ENCODE measurements around the gene IQSEC3. TPM values are rescaled to one million over a fixed set of nuclear protein-coding genes. Genes with fewer than 3 reads are reported as not detected.

The IQSEC3 gene
- total RNA-seq, 1 experiment from 2014 or later = 1.7 TPM

- TF ChIP-seq AFF4 (CRISPR knock-in tag; IDR thresholded peaks at IDR 0.05; ENCODE audit: borderline replicate concordance) (no peak), GRHL2 (CRISPR knock-in tag; IDR thresholded peaks at IDR 0.05; ENCODE audit: insufficient replicate concordance, severe bottlenecking) (no peak), SOX15 (CRISPR knock-in tag; IDR thresholded peaks at IDR 0.05) (no peak)
Measured at GRCh38 chr12:195156-195555, 128.6 kb downstream of the IQSEC3 start (continued).

GRCh38 chr12:195951-196350 lies 129.4 kb downstream of the IQSEC3 start:
- H3K4me3 Mint-ChIP-seq = no peak overlapping the region
- H3K27me3 Mint-ChIP-seq (ENCODE audit: low read depth) = peaks cover 15% of the 10 kb centered on the region
- CTCF ChIA-PET = interaction anchor here (2.1 kb wide), 1 partner anchor 24 kb away, joined by 10 read pairs; no protein-coding TSS in a partner anchor
- TF ChIP-seq TEAD4 (CRISPR knock-in tag; IDR thresholded peaks at IDR 0.05) (no peak), JUN (CRISPR knock-in tag; IDR thresholded peaks at IDR 0.05) (no peak), STAT6 (CRISPR knock-in tag; conservative IDR thresholded peaks at IDR 0.05; ENCODE audit: low read depth) (no peak), ESRRA (CRISPR knock-in tag; IDR thresholded peaks at IDR 0.05; ENCODE audit: borderline replicate concordance) (no peak), ZNF232 (CRISPR knock-in tag; IDR thresholded peaks at IDR 0.05) (no peak), NFATC4 (CRISPR knock-in tag; IDR thresholded peaks at IDR 0.05) (no peak), ATF6 (CRISPR knock-in tag; IDR thresholded peaks at IDR 0.05) (no peak), RELA (CRISPR knock-in tag; IDR thresholded peaks at IDR 0.05; ENCODE audit: borderline replicate concordance) (no peak), ZNF138 (CRISPR knock-in tag; conservative IDR thresholded peaks at IDR 0.05) (no peak), KAT7 (CRISPR knock-in tag; IDR thresholded peaks at IDR 0.05; ENCODE audit: borderline replicate concordance) (no peak), CBFB (CRISPR knock-in tag; IDR thresholded peaks at IDR 0.05; ENCODE audit: low read depth) (no peak), ZNF425 (CRISPR knock-in tag; conservative IDR thresholded peaks at IDR 0.05) (no peak), CTCF (IDR thresholded peaks at IDR 0.05) (no peak), RORB (CRISPR knock-in tag; IDR thresholded peaks at IDR 0.05) (no peak), OVOL2 (CRISPR knock-in tag; IDR thresholded peaks at IDR 0.05; ENCODE audit: borderline replicate concordance) (no peak), IRF1 (CRISPR knock-in tag; IDR thresholded peaks at IDR 0.05) (no peak), ATF3 (CRISPR knock-in tag; conservative IDR thresholded peaks at IDR 0.05) (no peak)
- no peak overlapping the region for H3K27ac Mint-ChIP-seq
- POLR2A ChIA-PET = no interaction called here
- H3K36me3 Mint-ChIP-seq = no peaks in the 10 kb centered on the region
- 0 out of 2 replicates have a peak, but pooled peaks cover 5% of the 10 kb centered on the region for H3K9me3 Mint-ChIP-seq
- no peak for ATAC-seq
- peaks cover 11% of the 10 kb centered on the region for H3K4me1 Mint-ChIP-seq
- no peak for DNase-seq (ENCODE audit: low spot score)
